Fibroblast of the aortic adventitia (primary cell): ENCODE measurements around the gene NAA20. TPM values are rescaled to one million over a fixed set of nuclear protein-coding genes. Genes with fewer than 3 reads are reported as not detected.
A peak's percentile ranks its signal among the peaks of the same experiment; 100 is the strongest.

Experiments
- DNase-seq: peaks from one replicate; pipeline ENCODE4 v3.0.0-alpha.2; 2010; ENCODE audit warnings: low read depth
- H3K4me3 ChIP-seq: 2 replicates; pipeline ENCODE4 v1.5.1; 2011; ENCODE audit warnings: low read depth, mild to moderate bottlenecking, control low read depth, low read length, moderate library complexity
- CTCF ChIP-seq: IDR thresholded peaks from 2 replicates; pipeline ENCODE4 v1.5.1; 2011; ENCODE audit warnings: mild to moderate bottlenecking, low read length, control low read depth, inconsistent platforms; ENCODE audit not compliant: insufficient read depth
- total RNA-seq: library from RNA; depleted of rRNA; stranded (reverse); fragments of >200 nt; gene quantifications from 2 replicates; pipeline ENCODE4 v1.2.3, GENCODE V29; 2012; ENCODE audit warnings: low replicate concordance

Gene NAA20
- total RNA-seq, 1 donor: 49.3 TPM

GRCh38 chr20:20073801-20074371 lies 56.7 kb downstream of the NAA20 start:
- H3K4me3 ChIP-seq: no peak overlapping the region
- TF ChIP-seq CTCF: no peak
- no peak for DNase-seq

GRCh38 chr20:20075032-20075431 lies 57.9 kb downstream of the NAA20 start:
- no peak overlapping the region for H3K4me3 ChIP-seq
- DNase-seq: no peak
- TF ChIP-seq CTCF: no peak

GRCh38 chr20:20076297-20077065 lies 59.3 kb downstream of the NAA20 start:
- no peak for TF ChIP-seq CTCF
- peak; percentile 47 for DNase-seq
- no peak overlapping the region for H3K4me3 ChIP-seq

GRCh38 chr20:20078041-20078440 lies 60.9 kb downstream of the NAA20 start:
- H3K4me3 ChIP-seq: no peak overlapping the region
- TF ChIP-seq CTCF: no peak
- no peak for DNase-seq

GRCh38 chr20:20079102-20079784 lies 62.1 kb downstream of the NAA20 start:
- no peak for DNase-seq
- H3K4me3 ChIP-seq: no peak overlapping the region
- TF ChIP-seq CTCF: no peak

Other genes with a start within 250 kb of the NAA20 start
- gene CRNKL1, start 35.1 kb downstream of the NAA20 start, total RNA-seq: 31.2 and 109 TPM in 2 replicates
- 0.18 TPM in 1 of 2 replicates, not detected in the other for gene CFAP61, start 35.2 kb downstream of the NAA20 start, total RNA-seq